ENCODE data around the gene KCTD18.

Gene KCTD18

DNA sequence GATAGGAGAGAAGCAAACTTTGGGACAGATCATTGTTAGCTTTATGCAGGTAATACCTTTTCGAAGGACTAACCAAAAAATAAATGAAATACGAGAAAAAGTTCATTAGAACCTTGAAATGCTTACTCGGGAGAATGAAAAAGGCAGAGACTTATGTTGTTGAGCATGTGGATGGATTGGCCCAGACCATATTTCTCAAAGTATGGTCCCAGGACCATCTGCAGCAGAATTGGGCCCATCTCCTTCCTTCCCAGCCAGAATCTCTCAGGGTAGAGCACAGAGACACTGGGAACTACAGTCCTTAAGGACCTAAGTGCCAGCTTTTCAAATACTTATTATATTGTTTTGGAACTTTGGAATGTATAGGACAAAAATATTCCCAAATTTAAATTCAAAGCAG, 50.8 kb downstream of the KCTD18 start:
- FAIRE-seq, result no peak
- no peak for DNase-seq (ENCODE audit: insufficient read length, low spot score)

DNA sequence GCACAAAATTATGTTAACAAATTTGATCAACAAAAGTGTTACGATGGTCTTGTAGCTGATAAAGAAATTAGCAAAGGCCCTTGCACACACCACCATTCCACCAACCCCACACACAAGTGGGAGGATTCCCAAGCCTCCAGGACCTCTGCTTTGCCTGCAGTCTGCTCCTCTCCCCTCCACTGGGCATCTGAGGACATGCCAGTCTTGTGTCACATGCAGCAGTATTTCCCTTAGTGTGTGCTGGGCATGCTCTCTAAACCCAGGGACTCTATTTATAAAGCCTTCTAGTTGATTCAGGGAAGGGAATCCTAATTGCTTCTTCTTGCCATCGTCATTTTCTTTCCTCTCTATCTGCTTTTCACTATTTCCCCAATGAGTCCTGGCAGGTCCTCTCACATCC, 53.3 kb downstream of the KCTD18 start:
- FAIRE-seq, result no peak

DNA sequence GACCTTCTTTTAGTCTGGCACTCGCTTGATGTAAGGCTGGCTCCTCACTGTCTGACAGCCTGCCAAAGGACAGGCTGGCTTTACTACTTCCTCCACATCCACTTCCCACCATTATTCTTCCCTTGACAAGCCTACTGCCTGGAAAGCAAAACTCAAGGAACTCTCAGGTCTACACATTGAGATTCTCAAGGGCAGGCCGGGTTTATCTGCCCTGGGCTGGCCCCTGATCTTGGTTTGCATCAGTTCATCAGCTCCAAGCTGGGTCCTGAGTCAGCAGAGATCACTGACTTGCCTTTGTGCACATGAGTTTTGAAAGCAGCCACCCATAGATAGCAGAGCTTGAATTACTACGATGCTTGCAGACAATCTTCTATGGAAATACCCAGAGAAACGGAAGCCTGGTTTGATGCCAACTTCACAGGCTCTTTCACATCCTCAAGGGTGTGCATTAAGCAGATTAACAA, 53.9 kb downstream of the KCTD18 start:
- FAIRE-seq (no peak), DNase-seq (ENCODE audit: insufficient read length, low spot score) (no peak)

More for the DNA sequence above, 53.3 kb downstream of the KCTD18 start:
- no peak for DNase-seq (ENCODE audit: insufficient read length, low spot score)

DNA sequence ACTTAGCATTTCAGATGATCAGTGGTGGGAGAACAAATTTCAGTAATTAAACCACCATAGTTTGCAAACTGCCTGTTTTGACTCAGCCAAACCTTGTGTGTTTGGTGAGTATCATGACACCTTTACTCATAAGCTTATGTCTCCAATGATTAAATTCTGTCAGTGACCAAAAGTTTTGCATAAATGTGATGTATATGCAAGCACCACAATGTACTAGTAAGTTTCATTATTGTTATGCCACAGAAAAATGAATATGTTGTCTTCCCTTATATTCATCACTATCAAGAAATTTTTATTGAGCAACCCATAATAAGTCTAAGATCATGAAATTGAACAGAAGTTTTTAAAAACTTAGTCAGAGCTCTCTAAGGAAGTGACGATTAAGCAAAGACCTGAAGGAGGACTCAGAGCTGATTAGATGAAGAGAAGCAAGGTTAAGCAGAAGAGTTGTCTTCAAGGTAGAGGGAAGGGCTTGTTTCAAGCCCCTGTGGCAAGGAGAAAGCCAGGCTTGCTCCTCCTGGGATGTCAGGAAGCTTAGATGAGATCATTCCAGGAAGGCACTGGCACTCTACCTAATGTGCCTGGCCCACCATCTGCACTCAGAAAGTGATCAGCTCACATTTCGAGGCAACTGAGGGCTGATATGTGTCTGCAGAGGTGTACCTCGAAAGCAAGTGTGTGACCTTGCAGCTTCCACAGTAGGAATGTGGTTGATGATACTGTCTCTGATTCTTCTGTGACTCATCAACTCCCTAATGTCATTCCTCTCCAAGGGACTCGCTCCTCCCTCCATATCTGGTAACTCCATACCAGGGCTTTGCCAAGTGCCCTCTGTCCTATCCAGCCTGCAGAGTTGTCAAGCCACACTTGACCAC, 54.7 kb downstream of the KCTD18 start:
- DNase-seq (ENCODE audit: insufficient read length, low spot score), result peak; percentile 46
- peak; percentile 83 for FAIRE-seq

DNA sequence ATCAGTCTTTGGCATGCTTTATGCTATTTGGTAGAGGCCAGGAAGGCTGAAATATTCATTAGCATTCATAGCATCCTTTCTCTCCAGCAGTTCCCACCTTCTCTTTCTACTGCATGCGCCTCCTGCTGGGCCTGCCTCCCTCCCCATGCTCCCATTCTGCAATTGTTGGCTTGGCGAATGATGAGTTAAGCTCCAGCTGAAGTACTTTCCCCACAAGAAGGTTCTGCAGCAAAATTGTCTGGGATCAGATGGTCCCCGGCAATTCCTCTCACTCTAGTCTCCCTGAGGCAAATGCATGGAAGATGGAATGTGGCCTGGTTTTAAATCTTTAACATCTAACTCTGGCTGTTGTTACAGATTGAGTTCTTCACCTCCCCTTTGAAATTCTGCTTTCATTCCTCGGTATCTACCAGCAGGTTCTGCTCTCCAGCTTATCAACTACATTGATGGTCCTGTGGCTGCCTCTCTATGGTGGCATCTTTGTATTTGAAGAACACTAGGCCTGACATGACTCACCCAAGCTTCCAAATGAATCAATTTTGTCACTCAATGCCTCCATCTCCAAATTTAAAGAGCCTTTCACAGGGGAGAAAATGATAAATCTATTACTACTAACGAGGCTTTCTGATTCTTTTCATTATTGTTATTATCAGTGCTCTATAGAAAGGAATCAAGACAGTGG, 55.9 kb downstream of the KCTD18 start:
- DNase-seq (ENCODE audit: insufficient read length, low spot score), result no peak
- no peak for FAIRE-seq

DNA sequence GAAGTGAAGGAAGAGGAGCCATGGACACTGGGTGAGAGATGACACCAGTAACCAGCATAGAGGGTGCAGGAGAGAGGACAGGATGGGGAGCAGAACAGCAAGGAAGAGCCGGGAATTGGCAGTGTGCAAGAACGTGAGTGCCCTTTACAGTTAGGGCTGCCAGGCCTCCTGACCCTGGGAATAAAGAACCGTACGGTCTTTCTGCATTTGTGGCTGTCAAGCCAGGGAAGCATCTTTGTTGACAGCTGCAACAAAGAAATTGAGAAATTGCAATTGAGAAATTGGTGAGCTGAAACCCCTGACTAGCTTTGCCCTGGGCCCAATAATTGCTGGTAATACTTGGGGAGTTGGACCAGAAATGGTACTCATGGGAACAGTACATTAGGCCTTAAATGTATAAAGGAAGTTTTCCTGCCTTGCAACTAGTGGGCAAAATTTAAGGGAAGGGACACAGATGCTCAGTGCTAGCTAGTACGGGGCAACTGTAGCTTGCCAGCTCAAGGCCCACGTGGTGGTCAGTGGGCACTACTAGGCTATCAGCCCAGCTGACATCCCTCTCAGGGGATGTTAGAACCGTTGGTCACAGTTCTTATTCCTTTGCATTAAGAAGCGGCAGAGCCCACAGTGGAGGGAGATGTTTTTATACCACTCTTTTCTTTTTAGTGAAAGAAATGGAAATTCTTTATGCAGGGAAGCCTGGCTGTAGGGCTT, 56.6 kb downstream of the KCTD18 start:
- no peak for FAIRE-seq
- DNase-seq (ENCODE audit: insufficient read length, low spot score), result no peak

DNA sequence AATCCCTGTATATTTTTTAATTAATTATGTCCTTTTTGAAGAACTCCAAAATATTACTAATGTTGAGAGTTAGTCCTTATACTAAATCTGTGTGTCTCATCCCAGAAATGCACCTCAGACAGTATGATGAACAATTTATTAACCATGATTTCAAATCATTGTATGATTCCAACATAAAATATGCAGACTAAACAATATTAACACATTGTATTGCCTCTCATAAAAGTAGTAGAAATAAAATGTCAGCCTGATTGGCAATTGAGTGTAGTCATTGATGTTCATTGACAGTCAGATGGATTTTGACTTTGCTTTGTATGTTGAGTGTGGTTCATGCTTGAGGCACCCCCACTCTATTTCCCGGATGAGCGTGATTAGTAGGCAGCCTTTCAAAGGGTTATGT, 57.5 kb downstream of the KCTD18 start:
- no peak for FAIRE-seq
- DNase-seq (ENCODE audit: insufficient read length, low spot score), result no peak

DNA sequence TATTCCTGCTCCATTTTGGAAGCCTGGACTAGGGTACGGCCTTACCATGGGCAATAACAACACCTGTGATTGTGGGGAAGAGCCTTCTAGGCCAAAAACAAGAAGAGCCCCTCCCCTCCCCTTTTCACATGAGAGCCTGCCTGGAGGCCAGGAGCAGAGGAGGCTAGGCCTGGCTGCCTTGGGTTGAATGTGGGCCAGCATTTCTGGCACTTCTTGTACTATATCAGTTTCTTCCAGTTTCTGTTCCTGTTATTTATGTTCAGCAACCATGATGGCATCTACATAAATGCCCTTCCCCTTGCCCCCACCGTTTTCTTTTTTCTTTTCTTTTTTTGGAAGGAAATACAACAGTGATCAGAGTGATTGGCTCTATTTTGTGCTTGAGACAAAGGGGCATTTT, 58.4 kb downstream of the KCTD18 start:
- no peak for FAIRE-seq
- DNase-seq (ENCODE audit: insufficient read length, low spot score), result no peak

DNA sequence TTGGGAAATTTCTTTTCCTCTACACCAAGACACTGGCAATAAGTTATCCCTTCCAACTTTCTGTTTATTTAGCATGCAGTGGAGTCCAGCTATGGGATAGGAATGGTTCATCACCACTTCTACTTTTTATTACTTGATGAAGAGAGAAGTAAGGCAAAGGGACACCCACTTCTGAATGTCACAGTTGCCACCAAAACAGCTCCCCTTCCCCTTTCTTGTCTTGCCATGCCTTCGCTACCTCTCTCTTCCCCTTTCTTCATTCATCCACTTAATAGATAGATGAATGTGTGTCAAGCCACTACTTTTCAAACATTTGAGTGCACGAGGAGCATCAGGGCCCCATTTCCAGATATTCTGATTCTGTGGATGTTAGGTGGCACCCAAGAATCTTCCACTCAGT, 59.6 kb downstream of the KCTD18 start:
- DNase-seq (ENCODE audit: insufficient read length, low spot score), result no peak
- FAIRE-seq, result no peak

DNA sequence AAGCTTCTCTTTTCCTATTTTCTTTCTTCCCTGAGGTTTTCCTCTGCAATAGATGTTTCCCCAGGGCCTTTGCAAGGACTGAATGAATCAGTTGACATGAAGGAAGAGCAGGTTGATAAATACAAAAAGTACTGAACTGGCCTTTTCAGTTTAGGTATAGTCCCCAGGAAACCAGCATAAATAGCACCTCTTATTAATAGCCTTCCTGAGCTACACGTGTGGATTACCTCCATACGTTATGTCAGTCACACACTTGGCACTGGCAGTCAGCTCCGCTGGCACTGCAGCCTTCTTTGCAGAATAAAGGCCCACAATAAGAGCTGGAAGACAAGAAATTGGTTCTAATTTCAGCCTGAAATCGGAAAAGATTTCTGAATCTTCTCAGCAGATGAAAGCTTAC, 60.7 kb downstream of the KCTD18 start:
- FAIRE-seq (no peak), DNase-seq (ENCODE audit: insufficient read length, low spot score) (no peak)

DNA sequence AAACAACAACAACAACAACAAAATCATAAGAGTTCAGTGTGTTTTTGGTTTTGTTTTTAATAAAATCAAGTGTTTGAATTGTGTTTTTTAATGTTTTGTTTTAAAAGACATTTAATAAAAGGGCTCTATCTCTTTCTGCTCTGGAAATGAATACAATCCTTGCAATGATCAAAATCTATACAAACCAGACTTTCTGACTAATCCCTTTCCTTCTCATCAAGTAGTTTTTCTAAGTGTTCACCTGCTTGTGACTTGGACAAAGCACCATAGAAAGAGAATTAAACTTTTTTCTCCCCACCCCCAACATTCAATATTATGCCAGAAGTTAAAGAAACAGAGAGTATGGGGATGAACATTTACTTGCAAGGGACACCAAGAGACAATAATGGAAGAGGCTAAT, 61.4 kb downstream of the KCTD18 start:
- DNase-seq (ENCODE audit: insufficient read length, low spot score) (no peak), FAIRE-seq (no peak)

DNA sequence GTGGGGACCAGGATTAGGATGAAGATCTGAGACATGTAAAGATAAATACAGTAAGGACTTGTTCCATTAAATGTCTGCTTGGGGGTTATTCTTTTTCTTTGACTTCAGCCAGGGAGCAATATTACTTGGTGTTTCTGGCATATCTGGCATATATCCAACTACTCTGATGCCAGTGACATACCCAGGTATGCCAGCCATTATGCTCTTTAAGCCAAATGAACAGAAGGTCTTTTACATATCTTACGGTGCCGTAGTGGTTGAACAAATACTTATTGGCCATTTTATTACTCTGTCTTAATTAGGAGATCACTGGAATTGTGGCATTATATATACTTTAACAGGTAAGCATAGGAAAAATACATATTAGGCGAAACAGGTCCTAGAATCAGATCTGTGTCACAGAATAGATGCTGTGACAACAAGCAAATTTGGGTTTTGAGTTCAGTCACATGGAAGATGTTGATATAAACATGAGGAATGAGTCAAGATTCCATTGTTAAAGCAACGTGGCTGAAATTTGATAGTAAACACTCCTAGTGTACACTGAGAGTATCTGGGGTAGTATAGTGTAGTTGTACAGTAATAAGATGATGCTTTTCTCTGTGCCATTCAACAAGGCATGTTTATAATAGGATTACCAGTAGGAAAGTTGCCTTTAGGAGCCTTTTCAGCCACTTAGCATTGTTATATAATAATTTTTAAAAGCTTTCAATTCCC, 62.6 kb downstream of the KCTD18 start:
- no peak for DNase-seq (ENCODE audit: insufficient read length, low spot score)

DNA sequence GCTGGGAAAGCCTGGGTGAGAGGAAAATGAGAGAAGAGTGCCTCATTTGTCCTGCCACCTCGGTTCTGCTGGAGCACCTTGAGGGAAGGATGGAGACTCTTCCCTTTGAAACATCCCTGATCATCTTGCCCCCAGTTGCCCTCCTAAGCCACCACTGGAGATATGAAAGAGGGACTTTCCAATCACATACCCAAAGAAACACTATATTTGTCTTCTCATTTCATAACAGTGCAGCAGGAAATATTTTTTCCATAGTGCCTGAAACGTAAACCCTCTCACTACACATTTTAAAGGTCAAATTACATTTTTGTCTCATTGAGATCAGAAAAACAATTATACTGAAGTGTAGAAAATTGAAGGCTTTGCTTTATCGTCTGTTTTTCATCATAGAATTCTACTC, 63.3 kb downstream of the KCTD18 start:
- DNase-seq (ENCODE audit: insufficient read length, low spot score) (no peak), FAIRE-seq (no peak)

More for the DNA sequence above, 62.6 kb downstream of the KCTD18 start:
- FAIRE-seq, result no peak

DNA sequence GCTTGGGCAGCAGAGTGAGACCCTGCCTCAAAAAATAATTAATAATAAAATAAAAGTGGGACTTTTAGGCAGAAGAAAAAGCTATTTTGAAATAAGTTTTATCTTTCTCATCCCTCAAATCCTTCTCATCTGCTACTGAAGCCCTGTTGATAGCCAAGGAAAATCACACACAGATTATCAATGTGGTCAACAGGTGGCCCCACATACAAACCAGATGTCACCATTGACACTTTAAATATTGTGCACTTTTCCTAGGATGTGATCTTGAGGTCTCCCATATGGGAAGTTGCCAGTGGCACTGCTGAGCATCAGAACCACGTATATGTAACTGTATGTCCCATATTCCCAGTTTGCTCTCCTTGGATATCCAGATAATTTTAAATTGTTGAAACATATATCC, 64.6 kb downstream of the KCTD18 start:
- DNase-seq (ENCODE audit: insufficient read length, low spot score), result no peak
- FAIRE-seq, result peak; percentile 48

DNA sequence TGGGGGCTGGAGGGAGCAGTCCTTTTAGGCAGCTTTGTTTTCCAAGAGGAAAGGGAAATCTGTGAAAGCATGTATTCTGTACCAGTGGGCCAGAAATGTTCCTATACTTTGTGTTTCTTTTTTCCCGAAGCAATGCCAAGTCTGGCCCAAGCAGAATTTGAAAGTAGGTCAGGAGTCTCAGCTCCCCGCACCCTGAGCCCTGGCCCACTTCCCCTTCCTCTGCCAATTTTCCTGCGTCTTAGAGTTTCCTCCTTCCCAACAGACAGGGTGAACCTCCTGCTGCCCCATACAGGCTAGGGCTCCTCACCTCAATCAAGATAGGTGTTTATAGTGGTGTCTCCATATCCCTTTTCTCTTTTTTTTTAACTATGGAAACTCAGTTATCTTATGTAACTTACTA, 65.3 kb downstream of the KCTD18 start:
- DNase-seq (ENCODE audit: insufficient read length, low spot score) (no peak), FAIRE-seq (no peak)

DNA sequence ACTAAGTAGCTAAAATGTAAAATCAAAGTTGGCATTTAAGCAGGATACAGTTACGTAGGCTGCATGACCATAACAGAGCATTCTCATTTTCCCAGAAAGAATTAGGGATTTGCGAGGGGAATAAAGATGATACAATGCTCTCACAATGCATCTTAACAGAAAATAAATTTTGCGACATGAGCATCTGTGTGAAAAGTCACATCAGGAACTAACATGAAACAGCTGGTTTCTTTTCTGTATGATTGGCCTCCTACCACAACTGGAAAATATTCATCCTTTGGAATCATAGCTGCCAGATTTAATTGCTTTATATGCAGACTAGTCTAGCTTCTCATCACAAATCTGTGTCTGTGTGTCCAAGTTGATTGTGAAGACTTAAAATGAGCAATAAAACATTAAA, 66.0 kb downstream of the KCTD18 start:
- no peak for DNase-seq (ENCODE audit: insufficient read length, low spot score)
- no peak for FAIRE-seq

DNA sequence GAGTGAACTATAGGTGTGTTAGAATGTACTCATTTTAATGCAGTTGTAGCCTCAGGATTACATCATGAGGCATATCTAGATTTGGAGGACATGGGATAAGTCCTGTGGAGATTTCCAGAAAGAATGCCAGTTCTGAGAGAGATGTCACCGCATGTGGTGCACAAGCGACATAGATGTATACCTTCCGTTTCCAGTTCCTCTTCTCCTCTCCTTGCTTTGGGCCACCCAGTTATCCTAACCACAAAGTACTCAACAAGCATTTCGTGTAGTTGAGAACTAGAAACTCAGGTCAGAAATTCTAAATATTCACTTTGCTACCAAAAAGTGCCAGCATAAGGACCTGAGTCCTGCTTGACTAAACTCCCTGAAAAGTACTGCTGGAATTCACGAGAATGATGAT, 66.5 kb downstream of the KCTD18 start:
- FAIRE-seq (no peak), DNase-seq (ENCODE audit: insufficient read length, low spot score) (no peak)

DNA sequence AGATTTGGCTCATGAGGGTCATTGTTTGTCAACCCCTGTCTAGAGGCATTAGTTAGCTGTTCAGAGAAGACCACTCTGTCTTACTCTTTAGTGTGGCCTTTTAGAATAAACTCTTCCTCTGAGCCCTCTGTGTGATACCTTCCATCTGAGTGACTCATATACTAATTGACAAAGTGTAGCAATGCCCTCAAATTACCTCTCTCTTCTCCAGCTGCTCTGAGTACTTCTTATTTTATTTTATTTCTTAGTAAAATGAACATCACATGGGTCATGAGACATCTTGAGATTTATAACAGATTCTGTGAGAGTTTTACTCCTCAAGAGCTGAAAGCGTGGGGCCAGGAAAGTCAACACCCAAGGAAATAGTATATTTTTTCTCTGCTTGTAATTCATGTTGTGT, 67.4 kb downstream of the KCTD18 start:
- FAIRE-seq (no peak), DNase-seq (ENCODE audit: insufficient read length, low spot score) (no peak)

DNA sequence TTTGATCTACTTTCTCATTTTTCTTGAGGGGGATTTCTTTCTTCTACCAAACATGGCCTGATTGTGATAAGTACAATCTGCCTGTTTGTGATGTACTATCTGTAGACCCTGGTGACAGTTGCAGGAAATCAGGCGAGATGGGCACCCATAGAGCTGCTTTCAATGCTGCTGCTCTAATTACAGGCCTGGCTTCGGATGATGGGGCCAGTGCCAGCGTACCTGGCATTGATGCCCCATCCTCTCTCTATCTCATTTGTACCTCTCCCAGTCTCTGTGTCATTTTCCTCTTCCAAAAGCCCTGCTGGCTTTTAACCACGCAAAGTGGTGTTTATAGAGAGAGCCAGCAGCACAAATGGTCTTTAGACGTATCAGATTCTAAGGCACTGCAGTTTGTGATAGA, 69.9 kb downstream of the KCTD18 start:
- DNase-seq (ENCODE audit: insufficient read length, low spot score) (no peak), FAIRE-seq (no peak)
